ENCODE results near the gene RBM4B. TPM values are rescaled to one million over a fixed set of nuclear protein-coding genes. Genes with fewer than 3 reads are reported as not detected.
A peak's percentile ranks its signal among the peaks of the same experiment; 100 is the strongest.

RBM4B gene
- total RNA-seq, 2 donors from 2014 or later = 8.9 to 9.2 TPM

- H3K4me3 ChIP-seq = peak overlapping the region; percentile 93
- ATAC-seq (ENCODE audit: insufficient number of reproducible peaks, low FRiP score, low read depth) = no peak
- H3K36me3 ChIP-seq = peaks cover 14% of the 10 kb centered on the region
- peaks cover 47 to 65% of the 10 kb centered on the region in 2 donors for H3K4me1 ChIP-seq (ENCODE audit: control insufficient read depth in 1 of 2, low read depth in 2 of 2)
- no peaks in the 10 kb centered on the region for H3K27me3 ChIP-seq (replicated peaks; ENCODE audit: insufficient read depth)
- peak overlapping the region; percentile 75 to 77 for H3K27ac ChIP-seq
- no peaks in the 10 kb centered on the region for H3K9me3 ChIP-seq
- no peak for TF ChIP-seq CTCF (IDR thresholded peaks at IDR 0.05)
- no peak for DNase-seq (ENCODE audit: low spot score)
Measured at GRCh38 chr11:66639066-66639813, 38.4 kb downstream of the RBM4B start.

- peak; percentile 99 for ATAC-seq (ENCODE audit: insufficient number of reproducible peaks, low FRiP score, low read depth)
- no peaks in the 10 kb centered on the region for H3K9me3 ChIP-seq
- H3K4me3 ChIP-seq = peak within 1 kb of the TSS; percentile 93
- peak within 1 kb of the TSS; percentile 75 to 77 for H3K27ac ChIP-seq
- peaks cover 39 to 57% of the 10 kb centered on the region in 2 donors for H3K4me1 ChIP-seq (ENCODE audit: control insufficient read depth in 1 of 2, low read depth in 2 of 2)
- H3K27me3 ChIP-seq (replicated peaks; ENCODE audit: insufficient read depth) = no peaks in the 10 kb centered on the region
- peaks cover 6% of the 10 kb centered on the region for H3K36me3 ChIP-seq
- peak; percentile 92 for DNase-seq (ENCODE audit: low spot score)
- no peak for TF ChIP-seq CTCF (IDR thresholded peaks at IDR 0.05)
Measured at GRCh38 chr11:66638177-66639065, 39.3 kb downstream of the RBM4B start, which contains the start of gene RBM4. Gene RBM4 (plus strand): TSS chr11:66638703. CDS start chr11:66639712, 1,009 bp downstream.

- Histone ChIP-seq H3K4me1 (ENCODE audit: control insufficient read depth in 1 of 2, low read depth in 2 of 2) (peaks cover 34 to 49% of the 10 kb centered on the region in 2 donors), H3K36me3 (peaks cover 3% of the 10 kb centered on the region), H3K4me3 (peak overlapping the region; percentile 93), H3K27ac (peak overlapping the region; percentile 63 to 77), H3K9me3 (no peaks in the 10 kb centered on the region), H3K27me3 (replicated peaks; ENCODE audit: insufficient read depth) (no peaks in the 10 kb centered on the region)
- DNase-seq (ENCODE audit: low spot score) = no peak
- no peak for TF ChIP-seq CTCF (IDR thresholded peaks at IDR 0.05)
- no peak for ATAC-seq (ENCODE audit: insufficient number of reproducible peaks, low FRiP score, low read depth)
Measured at GRCh38 chr11:66637557-66638176, 40.0 kb downstream of the RBM4B start.

- H3K27ac ChIP-seq = no peak overlapping the region
- no peak overlapping the region for H3K4me3 ChIP-seq
- ATAC-seq (ENCODE audit: insufficient number of reproducible peaks, low FRiP score, low read depth) = no peak
- no peak for DNase-seq (ENCODE audit: low spot score)
- H3K9me3 ChIP-seq = no peaks in the 10 kb centered on the region
- peaks cover 3% of the 10 kb centered on the region for H3K36me3 ChIP-seq
- peaks cover 22 to 37% of the 10 kb centered on the region in 2 donors for H3K4me1 ChIP-seq (ENCODE audit: control insufficient read depth in 1 of 2, low read depth in 2 of 2)
- no peak for TF ChIP-seq CTCF (IDR thresholded peaks at IDR 0.05)
- no peaks in the 10 kb centered on the region for H3K27me3 ChIP-seq (replicated peaks; ENCODE audit: insufficient read depth)
Measured at GRCh38 chr11:66636411-66636810, 41.3 kb downstream of the RBM4B start.
